Left colon (tissue), 2 donors: ENCODE data around the gene ITPK1. TPM values are rescaled to one million over a fixed set of nuclear protein-coding genes. Genes with fewer than 3 reads are reported as not detected.

ENCODE experiments used
- ATAC-seq: fragments of 200-7000 bp; cut with Tn5 transposase; one replicate; pipeline ENCODE4 v1.9.1; 2020; ENCODE audit warnings: mild to moderate bottlenecking, moderate library complexity
- DNase-seq, 2 donors: peaks; one replicate each; pipeline ENCODE4 v3.0.0-alpha.2; 2020
- intact Hi-C, 2 donors: fragments of 100-400 bp; cut with DNase I in 1 of 2; cut with micrococcal nuclease in 1 of 2; formaldehyde crosslinking; loops; one replicate each; pipeline versions ENCODE4 v1.11.2 to v1.14.0; 2022; cut with DNase I, micrococcal nuclease
- total RNA-seq, 2 donors: library from RNA; stranded (reverse); fragmentation: NEBNext Ultra II Directional; extraction: Animal tissue kit (Norgen Biotek cat#: 25700); gene quantifications; one replicate each; pipeline ENCODE4 v1.2.1, GENCODE V29; 2021
- donor health status: DM: no; HTN: no; CAD: no.
- donor health status: DM: yes; HTN: yes; CAD: no.

ITPK1 gene
- total RNA-seq, 2 donors from 2014 or later, result 138 to 142 TPM

DNA sequence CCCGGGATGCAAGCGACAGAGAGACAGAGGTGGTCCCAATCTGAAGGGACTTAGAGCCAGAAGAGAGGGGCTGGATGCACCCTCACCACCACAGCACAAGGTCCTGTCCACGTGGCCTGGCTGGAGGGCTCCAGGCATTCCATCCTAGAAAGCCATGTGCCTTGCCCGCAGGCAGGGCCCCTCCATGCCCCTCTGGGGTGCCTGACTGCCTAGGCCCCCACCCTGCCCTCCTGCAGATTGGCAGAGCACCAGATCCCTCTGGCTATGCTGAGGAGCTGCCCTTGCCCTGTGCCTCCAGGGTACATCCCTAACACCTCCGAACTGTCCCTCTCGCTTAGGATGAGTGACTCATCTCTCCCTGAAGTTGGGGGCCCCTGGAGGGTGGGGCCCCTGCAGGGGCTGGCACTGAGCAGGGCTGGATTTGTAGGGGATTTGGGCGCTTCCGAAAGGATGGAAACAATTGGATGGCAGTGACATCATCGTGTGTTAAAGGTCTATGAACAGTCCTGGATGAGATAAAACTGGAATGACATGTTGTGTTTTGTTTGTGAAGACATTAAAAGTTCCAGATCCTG, 141.8 kb downstream of the ITPK1 start:
- no peak for ATAC-seq
- DNase-seq, result no peak
- intact Hi-C loops, result no loop called here

DNA sequence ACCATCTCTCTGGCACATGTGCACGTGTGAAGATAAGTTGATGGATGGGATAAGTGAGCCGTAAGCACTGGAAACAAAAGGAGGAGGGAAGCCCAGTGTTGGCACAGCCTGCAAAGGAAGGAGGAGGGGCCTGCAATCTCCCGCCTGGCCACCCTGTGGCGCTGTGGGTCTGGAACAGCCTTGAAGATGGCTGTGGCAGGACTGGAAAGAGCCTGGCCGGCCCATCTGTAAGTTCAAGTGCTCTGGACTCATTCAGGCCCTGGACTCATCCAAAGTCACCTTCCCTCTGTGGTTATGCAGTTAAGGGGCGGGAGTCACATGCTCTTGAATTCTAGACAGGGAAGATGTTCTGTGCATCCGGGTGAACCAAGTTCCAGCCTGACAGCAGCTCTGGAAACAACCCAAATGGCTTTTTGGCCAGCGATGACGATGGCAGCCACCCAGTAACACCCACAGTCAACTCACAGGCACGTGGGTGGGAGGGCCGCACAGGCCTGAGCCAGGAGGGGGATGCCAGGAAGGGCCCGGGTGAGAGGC, 142.4 kb downstream of the ITPK1 start:
- ATAC-seq (peak; percentile 73), DNase-seq (peak; percentile 70 to 77)
- intact Hi-C loops, result no loop called here

DNA sequence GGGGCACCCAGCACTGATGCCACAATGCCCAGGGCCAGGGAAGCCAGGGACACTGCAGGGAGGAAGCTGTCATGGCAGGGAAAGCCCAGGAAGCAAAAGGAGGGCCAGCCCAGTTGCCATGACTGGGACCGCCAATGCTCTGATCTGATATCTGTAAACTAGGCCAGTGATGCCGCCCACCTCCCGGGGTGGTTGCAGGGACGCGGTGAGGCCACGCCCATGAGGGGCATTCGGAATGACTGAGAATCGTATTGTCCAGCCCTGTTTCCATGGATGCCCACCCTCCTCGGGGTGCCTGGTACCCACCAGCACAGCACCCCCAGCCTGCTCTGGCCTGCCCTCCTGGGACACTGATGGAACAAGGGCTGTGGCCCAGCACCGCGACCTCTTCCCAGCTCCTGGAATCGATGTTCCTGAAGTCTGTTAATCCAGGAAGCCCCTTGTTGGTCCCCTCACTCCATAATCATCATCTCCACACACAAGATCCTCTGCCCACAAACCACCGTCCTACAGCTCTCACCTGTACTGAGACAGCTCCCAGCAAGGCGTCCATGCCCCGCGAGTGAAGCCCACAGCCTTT, 144.0 kb downstream of the ITPK1 start:
- ATAC-seq, result no peak
- DNase-seq, result no peak
- intact Hi-C loops, result no loop called here

DNA sequence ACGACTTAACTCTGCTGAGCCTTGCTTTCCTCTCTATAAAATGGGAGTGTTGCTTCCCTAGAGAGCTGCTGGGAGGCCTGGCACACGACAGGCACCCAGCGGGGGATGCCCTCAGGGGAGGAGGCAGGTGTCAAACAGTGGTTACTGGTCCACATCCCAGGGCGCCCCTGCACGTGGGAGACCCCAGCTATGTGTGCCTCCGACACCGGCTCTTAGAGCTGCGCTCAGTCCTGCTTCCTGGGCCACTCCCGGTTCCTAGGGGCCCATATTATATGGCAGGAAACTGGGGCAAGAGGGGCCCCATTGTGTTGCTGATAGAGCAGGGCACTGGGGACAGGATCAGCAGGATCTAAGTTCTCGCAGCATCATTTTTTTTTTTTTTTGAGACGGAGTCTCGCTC, 145.5 kb downstream of the ITPK1 start:
- intact Hi-C loops, result no loop called here
- ATAC-seq (no peak), DNase-seq (no peak)

DNA sequence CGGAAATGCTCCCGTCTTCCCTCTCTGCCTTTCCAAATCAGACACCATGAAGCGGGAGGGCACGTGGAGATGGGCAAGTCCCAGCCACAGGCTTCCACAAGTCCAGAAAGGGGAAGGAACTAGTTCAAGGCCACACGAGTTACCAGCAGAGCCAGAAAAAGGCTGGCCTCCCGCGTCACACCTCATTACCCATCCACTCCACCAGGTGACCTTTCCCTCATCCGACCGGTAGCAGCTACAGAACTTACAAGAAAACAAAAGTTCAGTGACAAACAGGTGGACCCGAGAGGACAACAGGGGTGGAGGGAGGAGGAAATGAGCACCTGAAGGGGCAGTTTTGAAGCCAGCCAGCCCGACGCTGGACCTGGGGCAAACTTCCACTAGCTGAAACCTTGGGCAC, 145.9 kb downstream of the ITPK1 start:
- ATAC-seq (no peak), DNase-seq (no peak)
- intact Hi-C loops, result no loop called here

DNA sequence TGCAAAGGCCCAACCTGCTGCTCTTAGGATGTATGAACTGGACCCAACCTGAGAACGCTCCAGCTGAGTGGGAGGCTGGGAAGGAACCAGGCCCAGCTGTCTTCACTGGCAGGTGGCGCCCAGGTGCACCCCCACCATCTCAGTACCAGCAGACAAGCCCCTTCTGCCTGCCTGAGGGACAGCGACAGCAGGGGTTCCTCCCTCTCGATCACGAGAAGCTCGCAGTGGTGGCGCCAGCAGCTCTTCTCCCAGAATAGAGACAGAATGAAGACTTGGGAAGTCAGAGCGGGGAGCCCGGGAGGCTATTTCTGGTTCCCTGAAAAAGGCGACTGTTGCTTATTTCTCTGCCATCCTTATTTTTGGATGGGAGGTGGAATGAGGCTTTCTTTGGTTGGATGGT, 146.3 kb downstream of the ITPK1 start:
- DNase-seq (no peak), ATAC-seq (no peak)
- intact Hi-C loops, result no loop called here

DNA sequence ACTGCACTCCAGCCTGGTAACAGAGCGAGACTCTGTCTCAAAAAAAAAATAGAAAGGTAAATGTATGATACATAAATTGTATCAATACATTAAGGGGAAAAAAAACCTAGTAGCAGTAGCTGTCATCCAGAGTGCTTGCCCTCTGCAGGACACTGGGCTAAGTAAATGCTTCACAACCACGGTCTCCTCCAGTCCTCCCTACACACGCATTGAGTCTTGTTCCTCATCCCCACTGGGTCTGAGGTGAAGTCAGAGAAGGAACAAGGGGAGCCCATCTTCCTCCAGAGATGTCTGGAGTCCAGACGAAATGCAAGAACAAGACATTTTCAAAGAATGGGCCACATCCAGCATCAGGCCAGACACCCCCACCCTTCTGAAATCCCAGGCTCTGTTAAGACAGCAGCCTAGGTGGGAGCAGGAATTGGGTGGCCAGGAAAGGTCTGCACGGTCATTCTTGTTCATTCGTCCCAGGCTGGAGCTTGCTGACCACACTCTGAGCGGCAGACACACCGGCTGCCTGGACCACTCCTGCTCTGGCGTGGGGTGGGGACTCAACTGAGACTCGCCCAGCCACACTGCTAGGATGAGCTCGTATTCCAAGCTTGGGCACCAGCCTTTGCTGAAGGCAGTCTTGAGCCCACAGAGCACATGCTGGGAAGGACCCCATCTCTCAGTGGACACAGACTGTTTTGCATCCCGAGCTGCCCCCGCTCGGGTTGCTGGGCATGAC, 147.3 kb downstream of the ITPK1 start:
- ATAC-seq, result no peak
- no peak for DNase-seq
- intact Hi-C loops, result no loop called here

DNA sequence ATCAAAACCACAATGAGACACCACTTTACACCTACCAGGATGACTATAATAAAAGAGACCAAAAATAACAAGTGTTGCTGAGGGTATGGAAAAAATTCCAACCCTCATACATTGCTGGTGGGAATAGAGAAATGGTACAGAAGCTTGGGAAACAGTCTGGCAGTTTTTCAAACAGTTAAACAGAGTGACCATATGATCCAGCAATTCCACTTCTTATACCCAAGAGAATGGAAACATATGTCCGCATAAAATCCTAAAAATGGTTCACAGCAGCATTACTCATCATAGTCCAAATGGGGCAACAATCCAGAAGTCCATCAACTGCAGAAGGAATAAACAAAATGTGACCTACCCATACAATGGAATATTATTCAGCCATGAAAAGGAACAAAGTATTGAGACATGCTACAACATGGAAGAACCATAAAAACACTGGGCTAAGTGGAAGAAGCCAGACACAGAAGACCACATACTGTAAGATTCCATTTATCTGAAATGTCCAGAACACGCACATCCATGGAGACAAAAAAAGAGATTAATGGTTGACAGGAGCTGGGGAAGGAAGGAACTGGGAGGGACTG, 148.3 kb downstream of the ITPK1 start:
- intact Hi-C loops, result no loop called here

DNA sequence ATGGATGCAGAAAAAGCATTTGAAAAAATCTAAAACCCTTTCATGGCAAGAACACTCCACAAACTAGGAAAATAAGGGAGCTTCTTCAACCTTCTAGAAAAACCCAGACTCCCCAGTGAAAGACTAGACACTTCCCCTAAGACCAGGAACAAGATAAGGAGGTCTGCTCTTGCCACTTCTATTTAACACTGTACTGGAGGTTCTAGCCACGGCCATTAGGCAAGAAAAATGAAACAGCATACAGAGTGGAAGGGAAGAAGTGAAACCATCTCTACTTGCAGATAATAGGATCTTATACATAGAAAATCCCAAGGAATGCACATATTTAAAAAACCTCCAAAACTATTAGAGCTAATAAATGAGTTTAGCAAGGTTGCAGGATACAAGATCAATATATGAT, 150.4 kb downstream of the ITPK1 start:
- ATAC-seq (no peak), DNase-seq (no peak)
- intact Hi-C loops, result no loop called here

More for the DNA sequence above, 148.3 kb downstream of the ITPK1 start:
- no peak for DNase-seq
- no peak for ATAC-seq

DNA sequence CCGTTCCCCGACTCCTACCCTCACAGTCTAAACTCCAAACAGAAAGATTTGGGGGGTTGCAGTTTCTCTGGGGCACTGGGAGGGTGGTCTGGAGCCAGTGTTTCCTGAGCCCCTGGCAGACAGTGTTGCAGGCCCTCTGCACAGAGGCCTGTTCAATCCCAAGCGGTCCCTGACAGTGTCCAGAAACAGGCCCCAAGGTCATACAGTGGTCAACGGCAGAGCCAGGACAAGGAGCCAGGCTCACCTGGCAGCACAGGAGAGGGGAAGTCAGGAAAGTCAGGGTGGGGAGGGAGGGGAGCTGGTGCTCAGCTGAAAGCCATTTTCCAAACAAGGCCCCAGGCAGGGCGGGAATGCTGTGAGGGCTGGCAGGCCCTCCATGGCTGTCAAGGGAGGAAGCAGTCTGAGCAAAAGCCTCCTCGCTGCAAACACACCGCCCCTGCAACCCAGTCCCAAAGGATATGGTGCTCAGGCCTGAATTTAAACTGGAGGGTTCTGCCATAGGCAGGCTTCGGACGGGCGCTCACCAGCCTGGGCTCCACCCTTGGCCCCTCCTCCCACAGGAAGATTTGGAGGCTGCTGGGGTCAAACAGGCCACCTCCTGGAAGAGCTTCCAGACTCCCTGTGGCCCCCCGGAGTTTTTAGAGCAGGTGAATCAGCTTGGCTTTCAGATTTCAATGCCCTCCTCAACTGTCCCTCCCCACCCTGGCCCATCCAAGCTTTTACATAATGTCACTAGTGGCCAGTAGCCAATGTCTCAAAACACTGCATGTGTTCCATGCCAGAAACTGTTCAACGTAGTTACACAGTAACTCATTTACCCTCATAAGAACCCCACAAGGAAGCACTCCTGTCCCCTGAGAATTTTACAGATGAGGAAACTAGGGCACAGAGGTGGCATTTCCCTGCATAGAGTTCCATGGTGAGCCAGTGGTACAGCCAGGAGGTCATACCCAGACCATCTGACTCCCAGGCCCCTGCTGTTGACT, 151.3 kb downstream of the ITPK1 start:
- DNase-seq, result no peak

DNA sequence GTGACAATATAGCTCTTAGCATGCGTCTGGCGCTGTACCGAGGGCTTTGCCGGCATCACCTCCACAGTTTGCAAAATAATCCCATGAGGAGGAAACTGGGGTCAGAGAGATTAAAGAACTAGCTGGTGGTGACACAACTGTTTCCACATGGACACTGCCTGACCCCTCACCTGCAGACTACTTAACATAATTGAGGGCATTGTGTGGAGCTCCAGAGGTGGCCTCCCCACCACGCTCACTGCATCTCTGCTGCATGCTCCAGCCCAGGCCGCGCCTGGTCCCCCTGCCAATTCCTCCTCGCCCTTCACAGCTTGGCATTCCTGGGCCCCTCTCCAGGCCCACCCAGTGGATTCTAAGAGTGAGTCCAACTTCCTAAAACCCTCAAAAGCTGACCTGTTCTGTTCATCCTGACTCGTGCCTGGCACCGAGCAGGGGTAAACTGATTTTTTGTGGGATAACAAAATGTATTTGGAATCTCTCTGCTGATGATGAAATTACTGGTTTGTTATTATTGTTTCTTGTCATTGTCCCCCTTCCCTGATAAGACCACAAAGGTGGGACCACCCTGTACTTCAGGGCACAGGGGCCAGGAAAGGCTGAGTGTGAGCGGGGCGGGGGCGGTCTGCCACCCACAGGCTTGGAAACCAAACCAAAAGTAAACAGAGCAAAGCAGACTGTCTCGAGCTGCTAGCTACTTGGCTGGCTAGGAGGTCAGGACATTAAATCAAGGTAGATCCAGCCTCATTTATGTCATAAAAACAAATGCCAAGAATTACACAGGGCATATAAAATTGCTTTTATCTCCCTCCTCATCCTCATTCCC, 152.2 kb downstream of the ITPK1 start:
- peak; percentile 78 for ATAC-seq

More for the DNA sequence above, 151.3 kb downstream of the ITPK1 start:
- intact Hi-C loops, result no loop called here
- ATAC-seq, result peak; percentile 68

DNA sequence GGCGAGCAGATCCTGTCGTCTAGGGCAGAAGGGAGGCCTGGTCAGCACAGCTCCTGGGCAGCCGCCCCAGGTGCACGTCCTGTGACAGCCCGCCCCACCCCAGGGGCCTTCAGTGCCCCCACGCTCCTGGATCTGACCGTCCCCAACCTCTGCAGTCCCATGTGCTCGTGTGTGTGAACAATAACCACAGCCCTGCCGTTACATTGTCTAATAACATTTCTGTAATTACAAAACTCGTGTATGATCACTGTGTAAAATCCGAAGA, 153.0 kb downstream of the ITPK1 start:
- intact Hi-C loops, result no loop called here
- DNase-seq, result no peak
- ATAC-seq, result no peak

More for the DNA sequence above, 152.2 kb downstream of the ITPK1 start:
- DNase-seq, result no peak
- intact Hi-C loops, result no loop called here

DNA sequence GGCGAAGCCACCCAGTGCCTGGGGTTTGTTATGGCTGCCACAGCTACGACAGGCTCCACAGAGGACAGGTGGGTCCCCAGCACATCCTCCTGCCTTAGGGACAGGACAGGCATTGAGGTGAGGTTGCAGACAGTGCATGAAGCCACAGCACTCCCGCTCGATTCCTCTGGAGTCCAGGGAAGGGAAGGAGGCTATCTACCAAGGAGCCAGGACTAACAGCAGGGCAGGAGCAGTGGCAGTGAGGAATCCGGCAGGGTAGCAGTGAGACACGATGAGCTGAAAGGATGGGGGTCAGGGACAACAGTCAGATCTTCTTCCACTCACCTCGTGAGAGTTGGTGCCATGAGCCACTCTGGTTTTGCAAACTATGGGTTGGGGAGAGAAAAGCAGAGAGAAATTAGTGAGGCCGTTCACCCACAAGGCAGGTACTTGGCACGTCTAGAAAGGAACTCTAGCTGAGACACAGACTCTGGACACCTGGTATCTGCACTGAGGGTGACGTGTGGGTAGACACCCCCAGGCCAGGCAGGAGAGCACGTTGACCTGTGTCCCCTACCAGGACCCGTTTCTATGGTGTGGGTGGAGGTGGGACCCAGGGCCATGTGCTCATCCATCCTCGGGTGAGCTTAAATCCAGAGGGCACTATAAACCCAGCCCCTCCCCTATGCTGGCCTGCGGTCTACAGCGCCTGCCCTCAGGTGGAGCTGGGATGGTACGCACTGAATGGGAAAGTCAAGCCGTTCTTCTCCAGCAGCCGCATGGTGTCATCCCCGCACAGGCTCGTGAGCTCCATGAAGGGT, 153.5 kb downstream of the ITPK1 start:
- ATAC-seq (no peak), DNase-seq (no peak)
- intact Hi-C loops, result no loop called here

DNA sequence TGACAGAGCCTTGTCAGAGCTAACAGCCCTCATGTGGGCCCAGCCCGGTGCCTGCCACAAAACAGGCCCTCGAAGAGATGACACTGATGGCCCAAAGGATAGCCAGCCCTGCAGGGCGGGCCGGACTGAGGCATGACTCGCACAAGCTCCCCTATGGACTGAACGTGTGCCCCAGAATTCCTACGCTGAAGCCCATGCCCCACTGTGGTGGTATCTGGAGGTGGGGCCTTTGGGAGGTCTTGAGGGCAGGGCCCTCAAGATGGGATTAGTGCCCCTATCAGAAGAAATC, 154.2 kb downstream of the ITPK1 start:
- intact Hi-C loops, result no loop called here
- no peak for ATAC-seq
- no peak for DNase-seq

DNA sequence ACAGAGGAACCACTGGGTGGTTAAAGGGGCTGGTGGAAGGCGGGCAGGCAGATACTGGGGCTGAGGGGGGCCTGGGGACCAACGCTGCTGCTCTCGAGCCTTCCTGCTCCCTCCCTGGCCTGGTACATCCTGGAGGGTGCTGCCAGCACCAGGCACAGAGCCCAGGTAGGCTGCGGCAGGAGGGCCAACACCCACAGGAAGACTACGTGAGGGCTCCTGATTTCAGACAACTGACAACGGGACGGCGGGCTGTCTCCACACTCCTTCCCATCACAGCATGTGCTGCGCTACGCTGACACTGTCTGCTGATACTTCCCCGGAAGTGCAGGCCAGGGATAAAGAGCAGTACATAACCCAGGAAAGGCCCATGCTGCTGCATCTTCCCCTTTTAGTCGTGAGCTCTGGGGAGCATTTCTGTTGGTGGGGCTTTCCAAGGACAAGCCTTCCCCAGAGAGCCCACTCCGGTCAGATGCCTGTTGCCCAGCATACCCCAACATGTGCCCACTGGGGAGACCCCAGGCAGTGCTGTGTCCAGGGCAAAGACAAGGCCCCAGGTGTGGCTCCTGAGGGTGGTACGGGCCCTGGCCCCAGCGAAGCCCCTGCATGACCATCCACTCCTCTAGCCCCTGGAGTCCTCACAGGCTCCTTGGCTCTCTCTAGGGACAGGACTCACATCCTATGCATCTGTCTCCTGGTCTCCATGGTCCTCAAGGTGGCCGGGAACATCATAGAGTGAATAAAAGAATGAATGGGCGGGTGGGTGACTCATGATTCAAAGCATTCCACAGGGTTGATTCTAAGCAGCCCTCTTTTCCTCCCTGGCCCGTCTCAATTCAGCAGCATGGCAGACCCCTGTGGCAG, 154.8 kb downstream of the ITPK1 start:
- no peak for DNase-seq
- intact Hi-C loops, result no loop called here
- no peak for ATAC-seq

DNA sequence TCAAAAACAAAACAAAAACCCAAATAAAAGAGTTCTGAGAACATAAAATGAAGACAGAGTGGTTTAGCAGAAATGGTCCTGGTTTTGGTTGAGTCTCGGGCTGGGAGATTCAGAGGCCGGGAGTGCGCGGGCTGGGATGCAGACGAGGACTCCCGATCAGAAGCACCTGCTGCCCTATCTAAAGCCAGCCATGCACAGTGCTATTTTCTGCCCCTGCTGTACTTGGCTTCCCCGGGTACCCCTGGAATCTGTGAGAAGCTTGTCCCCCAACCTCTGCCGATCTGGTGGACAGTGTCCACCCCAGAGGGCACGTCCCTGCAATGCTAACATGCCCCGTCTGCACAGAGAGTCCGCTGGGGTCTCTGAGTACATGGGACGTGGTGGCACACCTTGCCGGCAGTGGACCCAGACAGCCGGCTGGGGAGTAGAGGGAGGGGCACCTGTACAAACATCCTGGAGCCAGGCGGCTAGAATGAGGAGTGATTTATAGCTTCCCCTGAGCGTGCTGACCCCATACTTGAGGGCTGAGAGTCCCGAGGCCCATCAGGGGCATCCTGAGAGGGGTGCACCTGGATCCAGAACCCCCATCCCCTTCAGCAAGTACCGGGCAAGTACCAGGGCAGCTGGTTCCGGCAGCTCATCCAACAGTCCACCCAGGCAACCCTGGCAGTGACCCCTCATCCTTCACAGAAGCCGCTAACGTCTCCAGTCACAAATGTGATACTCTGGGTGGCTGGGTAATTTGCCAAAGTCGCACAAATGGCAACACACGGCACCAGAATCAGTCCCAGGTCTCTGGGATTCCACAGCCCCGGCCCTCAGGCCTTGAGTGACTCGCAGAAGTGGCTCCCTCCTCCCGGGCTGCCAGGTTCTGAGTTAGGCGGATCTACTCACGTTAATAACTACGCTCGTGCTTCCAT, 155.7 kb downstream of the ITPK1 start:
- ATAC-seq, result no peak

More for the DNA sequence above, 155.7 kb downstream of the ITPK1 start:
- intact Hi-C loops, result no loop called here
- no peak for DNase-seq
